Stimulated activated CD4-positive, alpha-beta T cell treated with anti-CD3 and anti-CD28 coated beads, TNF-alpha, amount 100 ng/mL, for 24 hours (primary cell): ENCODE measurements around the gene RGS10.
"Not testable (repeated sequence)": the region's sequence is repeated elsewhere in the genome, so short reads cannot be mapped to it uniquely, and the experiment has no call there.

Experiments
- DNase-seq, 3 experiments: peaks; one replicate each; pipeline ENCODE4 v3.0.0-alpha.2; 2020; ENCODE audit warnings: low read depth in 3 of 3

Gene RGS10, protein sequence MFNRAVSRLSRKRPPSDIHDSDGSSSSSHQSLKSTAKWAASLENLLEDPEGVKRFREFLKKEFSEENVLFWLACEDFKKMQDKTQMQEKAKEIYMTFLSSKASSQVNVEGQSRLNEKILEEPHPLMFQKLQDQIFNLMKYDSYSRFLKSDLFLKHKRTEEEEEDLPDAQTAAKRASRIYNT

DNA sequence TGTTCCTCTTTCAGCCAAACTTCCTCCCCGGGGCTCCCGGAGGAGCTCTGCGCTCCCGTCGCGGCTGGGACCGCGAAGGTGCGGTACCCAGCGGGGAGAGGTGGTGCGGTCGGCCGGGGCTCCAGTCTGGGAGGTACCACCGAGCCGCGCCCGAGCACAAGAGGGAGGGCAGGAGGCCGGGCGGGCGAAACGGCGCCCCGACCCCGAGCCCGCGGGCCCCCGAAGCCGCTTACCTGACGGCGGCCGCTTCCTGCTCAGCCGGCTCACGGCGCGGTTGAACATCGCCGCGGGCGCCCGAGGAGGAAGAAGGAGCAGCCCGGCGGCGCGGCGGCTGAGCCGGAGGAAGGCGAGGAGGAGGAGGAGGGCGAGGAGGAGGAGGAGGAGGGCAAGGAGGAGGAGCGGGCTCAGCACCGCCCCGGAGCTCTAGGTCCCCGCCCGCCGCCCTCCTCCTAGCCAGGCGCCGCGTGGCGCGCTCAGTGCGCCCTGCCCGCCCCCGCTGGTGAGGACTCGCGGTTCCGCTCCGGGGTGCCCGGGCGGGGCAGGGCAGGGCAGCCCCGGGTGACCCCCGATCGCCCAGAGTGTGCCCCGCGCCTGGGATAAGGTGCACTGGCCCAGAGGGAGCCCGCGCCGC, at the start of gene RGS10:
RGS10 (minus strand) TSS at position 363 of the 631 bp plus-strand sequence; CDS start at position 282, 81 bp downstream.
- peak; percentile 72 to 89 (median 78) for DNase-seq

DNA sequence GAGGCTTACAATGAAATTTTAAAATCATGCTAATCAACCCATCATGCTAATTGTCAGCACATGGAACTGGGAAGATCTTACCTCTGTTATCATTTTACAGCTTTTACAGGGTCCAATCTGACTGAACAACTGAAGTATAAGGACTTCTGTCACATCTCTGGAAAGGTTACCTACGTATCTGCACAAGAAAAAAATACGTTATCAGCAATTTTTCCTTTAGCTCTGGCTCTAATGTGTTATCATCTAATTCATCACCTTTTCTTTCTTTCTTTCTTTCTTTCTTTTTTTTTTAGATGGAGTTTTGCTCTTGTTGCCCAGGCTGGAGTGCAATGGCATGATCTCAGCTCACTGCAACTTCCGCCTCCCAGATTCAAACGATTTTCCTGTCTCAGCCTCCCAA, 45.6 kb upstream of the RGS10 start:
- DNase-seq, result no peak

DNA sequence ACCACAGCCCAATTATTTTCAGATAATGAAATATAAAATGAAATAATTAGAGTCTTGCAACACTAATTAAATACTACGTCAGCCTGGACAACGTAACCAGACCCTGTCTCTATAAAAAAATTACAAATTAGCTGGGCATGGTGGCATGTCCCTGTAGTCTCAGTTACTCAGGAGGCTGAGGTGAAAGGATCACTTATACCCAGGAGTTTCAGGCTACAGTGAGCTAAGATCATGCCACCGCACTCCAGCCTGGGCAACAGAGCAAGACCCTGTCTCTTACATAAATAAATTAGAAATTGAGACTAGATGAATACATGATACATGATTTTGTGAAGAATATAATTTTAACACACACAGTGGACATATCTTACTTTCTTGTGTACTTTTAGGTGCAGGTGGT, 35.8 kb upstream of the RGS10 start:
- DNase-seq, result no peak

DNA sequence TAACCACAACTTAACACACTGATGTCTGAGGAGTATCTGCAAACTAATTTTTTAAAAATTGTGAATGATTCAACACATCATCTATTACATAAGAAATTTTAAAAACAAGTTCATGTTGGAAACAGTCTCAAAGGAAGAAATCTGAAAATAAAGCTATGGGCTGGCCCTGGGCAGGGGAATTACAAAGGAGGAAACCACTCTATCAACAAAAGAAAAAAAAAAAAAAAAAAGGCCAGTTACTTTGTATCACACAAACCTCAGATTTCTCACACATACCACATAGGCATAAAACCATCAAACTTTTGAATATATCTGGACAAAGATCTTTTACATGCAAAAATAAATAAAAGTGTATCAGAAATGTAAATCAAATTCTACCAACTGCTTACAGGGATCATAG, 33.5 kb upstream of the RGS10 start:
- no peak for DNase-seq

DNA sequence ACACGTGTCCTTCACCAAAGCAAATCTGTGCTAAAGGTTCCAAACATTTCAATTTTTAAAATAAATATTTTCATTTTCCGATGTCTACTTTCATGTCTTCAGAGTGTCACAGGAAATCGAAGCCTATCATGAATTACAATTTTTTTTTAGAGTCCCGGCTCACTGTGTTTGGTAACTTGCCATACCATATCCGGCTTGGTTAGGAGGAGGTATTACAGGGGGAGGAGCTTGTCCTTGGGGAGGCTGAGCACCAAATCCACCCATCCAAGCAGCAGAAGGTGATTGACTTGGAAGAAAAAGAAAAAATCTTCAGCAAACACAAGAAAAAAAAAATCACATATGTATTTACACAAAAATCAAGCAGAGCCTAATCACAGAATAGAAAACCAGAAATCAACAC, 33.0 kb upstream of the RGS10 start:
- no peak for DNase-seq

DNA sequence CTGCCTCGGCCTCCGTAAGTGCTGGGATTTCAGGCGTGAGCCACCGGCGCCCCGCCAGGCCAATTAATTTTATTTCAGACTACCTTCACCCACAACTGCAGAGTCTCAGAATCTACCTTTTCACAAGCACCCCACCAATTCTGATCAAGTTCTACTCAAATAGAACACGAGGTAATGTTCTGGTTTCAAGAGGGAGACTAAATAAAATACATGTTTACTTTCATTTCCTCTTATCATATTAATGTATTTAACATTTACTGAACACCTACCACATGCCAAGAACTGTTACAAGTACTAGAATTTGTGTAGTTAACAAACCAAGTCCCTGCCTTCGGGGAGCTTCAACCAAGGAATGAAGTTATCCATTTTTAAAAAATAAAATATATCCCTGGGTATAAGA, 25.5 kb upstream of the RGS10 start:
- DNase-seq, result no peak

DNA sequence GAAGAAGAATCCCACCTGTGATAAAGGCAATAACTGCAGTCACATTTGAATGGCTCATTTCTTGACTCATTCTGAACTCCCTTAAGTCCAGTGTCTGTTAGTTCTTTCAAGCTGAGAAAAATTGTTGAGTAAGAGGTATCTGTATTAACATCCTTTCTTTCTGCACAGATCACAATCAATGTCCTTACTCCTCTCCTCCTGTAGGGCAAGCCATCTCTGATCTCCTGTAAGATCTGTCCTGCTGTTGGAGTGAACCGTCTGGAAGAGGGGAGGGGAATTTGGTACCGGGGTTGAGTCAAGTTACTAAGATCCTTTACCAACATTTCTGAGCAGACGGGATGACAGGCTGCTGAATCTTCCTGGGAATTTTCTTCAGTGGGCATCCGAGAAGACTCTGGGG, 19.6 kb upstream of the RGS10 start:
- DNase-seq, result no peak

DNA sequence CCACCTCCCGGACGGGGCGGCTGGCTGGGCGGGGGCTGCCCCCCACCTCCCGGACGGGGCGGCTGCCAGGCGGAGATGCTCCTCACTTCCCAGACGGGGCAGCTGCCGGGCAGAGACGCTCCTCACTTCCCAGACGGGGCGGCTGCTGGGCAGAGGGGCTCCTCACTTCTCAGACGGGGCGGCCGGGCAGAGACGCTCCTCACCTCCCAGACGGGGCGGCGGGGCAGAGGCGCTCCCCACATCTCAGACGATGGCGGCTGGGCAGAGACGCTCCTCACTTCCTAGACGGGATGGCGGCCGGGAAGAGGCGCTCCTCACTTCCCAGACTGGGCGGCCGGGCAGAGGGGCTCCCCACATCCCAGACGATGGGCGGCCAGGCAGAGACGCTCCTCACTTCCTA, 17.0 kb upstream of the RGS10 start:
- DNase-seq, result not testable (repeated sequence)

DNA sequence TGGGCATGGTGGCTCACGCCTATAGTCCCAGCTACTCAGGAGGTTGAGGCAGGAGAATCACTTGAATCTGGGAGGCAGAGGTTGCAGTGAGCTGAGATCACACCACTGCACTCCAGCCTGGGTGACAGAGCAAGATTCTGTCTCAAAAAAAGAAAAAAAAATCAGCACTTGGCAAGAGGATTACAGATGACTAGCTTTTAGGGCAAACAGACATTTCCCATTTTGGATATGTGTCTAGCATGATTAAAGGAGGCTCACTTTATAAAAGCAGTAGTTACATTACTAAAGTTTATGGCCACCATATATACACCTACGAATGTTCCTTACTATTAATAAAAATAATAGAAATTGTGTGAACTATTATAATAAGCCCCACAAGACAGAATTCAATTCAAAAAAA, 13.6 kb upstream of the RGS10 start:
- not testable (repeated sequence) for DNase-seq

DNA sequence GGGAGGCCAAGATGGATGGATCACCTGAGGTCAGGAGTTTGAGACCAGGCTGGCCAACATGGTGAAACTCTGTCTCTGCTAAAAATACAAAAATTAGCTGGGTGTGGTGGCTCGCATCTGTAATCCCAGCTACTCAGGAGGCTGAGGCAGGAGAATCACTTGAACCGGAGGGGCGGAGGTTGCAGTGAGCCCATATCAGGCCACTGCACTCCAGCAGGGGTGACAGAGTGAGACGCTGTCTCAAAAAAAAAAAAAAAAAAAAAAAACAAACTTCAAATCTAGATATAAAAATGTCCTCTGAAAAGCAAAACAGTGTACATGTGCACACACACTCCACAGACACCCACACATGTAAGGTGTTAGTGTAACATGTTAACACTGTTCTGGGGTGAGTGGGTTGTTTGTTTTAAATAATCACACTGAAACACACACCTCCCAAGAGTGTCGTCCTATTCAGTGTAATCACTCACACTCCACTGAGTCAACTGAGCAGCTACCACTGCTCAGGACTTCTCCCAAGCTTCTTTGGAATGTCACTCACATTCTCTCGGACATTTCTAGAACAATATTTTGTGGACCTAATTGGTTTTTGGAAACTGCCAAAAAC, 12.8 kb upstream of the RGS10 start:
- no peak for DNase-seq

DNA sequence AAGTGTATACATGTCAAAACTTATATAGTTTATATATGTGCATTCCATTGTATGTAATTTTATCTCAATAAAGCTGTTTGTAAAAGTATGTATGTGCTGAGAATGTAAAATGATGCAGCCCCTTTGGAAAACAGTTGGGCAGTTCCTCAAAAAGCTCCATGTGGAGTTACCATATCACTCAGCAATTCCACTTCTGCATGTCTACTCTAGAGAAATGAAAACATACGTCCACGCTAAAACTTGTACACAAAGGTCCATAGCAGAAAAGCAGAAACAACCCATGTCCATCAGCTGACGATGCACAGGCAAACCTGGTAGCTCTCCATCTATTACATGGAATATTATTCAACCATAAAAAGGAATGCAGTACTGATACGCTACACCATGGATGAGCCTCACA, 8.3 kb upstream of the RGS10 start:
- no peak for DNase-seq

DNA sequence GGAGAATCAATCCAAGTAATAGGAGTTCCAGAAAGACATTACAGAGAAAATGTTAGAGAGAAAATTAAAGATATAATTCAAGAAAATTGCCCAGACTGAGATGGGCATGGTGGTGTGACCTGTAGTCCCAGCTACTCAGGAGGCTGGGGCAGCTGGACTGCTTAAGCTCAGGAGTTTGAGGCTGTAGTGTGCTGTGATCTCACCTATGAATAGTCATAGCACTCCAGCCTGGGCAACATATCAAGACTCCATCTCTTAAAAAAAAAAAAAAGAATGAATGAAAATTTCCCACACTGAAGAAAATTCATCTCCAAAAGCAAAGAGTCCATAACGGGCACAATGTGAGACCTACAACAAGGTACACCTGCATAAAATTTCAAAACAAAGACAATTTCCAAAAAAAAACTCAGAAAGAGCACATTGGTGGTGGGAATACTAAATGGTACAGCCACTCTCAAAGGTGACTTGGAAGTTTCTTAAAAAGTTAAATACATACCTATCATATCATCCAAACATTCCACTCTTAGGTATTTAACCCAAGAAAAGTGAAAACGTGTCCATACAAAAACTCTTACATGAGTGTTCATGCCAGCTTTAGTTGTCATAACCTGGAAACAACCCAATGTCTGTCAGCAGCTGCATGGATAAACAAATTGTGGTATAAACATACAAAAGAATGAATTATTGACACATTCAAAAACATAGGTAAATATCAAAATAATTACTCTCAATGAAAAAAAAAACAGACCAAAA, 6.9 kb upstream of the RGS10 start:
- no peak for DNase-seq

DNA sequence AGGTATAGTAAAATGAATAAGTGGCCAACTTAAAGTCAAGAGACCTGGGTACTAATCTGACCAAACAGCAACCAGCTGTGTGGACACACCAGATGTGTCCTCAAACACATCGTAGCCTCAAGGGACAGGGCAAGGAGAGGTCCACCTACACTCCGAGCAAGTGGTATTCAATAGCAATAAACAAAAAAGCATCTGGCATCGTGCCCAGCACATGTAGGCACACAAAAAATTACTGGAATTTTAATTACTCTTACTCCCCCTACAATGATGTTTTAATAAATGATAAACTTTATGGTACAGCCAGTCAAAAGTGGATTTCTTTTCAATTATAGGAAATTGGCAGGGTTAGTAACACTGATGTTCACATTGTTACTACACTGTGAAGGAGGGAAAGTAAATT, 3.5 kb upstream of the RGS10 start:
- DNase-seq, result no peak

DNA sequence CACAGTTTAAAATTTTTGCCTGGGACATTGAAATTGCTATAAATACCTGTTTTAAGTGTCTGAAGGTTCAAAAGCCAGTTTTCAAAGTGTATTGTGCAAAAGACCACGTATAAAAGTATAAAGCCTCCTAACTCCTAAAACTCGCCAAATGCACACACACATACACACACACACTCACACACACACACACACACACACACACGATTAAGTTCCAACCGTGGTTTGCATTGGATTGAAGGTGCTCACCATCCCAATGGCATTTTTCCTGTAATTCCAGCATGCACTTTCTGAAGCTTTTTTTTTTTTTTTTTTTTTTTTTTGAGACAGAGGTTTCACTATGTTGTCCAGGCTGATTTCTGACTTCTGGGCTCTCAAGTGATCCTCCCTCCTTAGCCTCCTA, 2.8 kb upstream of the RGS10 start:
- DNase-seq, result no peak

DNA sequence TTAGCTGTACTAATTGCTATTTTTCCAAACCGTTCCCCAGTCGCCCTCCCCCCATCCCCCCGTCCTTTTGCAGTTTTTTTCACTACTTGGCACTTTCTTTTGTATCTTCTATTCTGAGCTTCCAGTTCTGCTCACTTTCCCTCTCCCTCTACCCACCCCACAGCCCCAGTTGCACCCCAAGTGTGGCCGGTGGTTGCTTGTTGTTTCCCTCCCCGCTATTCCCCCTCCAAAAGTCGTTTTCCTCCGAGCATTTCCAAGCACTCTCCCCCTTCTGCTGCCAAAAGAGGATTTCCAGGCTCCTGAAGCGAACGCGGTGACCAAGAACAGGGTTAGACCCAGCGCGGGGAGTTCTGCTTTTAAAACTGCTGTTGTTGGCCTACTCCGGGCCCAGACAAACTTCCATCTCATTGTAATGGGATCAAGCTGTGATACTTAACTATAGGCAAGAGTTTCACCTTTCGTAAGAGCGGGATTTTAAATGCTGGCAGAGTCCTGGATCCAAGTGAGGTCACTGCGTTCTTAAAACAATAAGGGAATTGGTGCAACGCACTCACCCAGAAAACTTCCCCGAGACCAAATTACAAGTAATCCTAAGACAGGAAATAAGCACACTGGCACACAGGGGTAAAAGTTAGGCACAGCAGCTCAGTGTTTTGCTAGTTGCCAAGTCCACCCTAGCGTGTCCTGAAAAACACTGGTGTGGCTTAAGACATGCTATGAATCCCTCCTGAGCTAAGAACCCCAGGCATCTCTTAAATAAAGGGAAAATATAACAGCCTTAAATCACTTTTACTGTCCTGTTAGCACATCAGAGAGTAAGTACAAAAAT, 1.5 kb upstream of the RGS10 start:
- DNase-seq, result no peak

DNA sequence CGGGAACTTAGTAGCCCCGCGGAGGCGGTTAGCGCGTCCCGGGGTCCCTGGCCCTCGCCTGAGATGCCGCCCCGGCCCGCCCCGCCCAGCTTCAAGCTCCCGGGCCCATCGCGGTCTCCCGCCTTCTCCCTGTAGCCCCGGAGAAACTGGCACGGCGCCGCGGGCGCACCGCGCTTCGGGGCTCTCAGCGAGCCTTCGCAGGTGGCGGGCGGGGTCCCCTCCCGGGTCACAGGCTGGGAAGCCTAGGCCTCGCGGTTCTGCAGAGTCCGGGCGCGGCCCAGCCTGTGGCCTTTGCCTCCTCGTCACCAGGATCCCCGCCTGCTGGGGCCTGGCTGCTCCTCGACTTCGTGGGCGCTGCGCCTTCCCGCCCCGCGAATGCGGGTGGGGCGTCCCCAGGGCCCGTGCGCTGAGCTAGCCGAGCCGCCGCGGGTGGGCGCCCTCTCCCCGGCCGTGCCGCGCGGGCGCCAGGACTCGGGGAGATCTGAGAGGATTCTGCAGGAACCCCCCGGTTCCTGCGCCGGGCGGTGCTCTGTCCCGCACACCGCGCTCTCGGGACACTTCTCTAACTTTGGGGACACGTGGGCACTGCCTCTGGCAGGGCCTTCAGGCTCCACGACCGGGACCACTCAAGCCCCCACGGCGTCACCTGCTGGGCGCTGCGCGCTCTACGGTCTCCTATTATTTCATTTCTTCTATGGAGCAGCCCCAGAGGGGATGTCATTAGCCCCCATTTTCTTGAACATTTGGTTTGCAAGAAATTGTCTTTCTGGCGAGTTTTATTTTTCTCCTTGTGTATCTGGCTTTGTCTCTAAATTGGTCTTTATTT, 682 bp upstream of the RGS10 start:
- DNase-seq, result peak; percentile 44 to 64 (median 45)

DNA sequence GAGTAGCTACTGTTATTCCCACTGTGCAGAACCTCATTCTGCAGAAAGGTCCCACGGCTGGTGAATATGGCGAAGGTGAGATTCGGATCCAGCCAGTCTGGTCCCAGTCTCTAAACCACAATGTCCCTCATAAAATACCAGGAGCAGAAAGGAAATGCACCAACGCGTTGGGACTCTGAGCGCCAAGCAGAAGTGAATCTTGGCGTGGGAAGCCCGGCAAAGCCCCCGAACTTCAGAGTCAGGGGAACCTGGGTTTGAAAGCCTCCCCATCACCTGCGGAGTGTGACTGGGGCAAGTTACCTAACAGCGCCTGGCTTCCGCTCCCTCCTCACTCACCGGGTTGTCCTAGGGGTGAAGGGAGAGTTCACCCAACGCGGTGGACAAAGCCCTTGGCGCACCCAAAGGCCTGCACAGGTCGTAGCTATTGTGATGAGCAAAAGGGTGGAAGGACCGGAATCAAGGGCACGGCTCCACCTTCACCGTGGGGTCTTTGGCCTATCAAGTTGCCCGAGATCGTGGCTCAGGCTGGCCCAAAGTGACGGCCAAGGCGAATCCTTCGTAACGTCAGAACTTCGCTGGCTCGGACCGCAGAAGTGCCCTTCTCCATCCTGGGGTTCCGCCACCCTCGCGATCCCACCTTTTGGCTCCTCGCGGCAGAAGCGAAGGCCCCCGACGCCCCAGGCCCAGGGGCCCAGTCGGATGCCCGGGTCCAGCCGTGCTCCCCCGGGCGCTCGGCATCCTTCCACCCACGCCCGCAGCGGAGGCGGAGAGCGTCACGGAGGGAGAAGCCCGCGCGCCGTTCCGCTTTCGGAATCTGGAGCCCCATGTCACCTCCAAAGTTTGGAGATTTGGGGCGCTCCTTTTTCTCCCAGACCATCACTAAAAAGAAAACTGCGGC, 811 bp downstream of the RGS10 start:
- peak; percentile 41 to 71 (median 41) for DNase-seq

DNA sequence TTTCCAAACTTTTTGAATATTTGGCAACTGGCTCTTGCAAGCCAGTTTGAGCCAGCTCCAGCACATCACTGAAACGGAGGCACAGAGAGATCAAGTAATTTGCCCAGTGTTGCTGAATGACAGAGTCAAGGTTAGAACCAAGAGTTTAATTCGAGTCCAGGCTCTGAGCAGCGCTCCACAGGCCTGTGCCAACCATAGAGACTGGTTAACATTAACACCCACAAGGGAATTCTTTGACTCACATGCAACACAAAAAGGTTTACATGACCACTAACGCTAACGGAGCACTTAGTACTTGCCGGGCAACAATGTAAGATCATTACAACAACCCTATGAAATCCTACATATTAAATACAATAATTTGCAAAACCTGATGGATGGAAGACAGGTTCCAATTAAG, 1.5 kb downstream of the RGS10 start:
- DNase-seq, result no peak

DNA sequence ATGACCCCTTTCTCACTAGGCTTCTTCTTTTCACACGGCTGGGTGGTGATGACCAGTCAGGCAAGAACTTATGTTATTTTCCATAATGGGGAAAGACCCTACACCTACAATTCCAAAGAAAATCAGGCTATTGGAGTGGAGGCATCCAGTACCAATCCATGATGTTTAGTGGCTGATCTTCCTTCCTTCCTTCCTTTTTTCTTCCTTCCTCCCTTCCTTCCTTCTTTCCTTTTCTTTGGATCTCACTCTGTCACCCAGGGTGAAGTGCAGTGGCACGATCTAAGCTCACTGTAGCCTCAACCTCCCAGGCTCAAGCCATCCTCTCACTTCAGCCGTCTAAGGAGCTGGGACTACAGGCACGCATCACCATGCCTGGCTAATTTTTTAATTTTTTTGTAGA, 2.5 kb downstream of the RGS10 start:
- DNase-seq, result no peak

DNA sequence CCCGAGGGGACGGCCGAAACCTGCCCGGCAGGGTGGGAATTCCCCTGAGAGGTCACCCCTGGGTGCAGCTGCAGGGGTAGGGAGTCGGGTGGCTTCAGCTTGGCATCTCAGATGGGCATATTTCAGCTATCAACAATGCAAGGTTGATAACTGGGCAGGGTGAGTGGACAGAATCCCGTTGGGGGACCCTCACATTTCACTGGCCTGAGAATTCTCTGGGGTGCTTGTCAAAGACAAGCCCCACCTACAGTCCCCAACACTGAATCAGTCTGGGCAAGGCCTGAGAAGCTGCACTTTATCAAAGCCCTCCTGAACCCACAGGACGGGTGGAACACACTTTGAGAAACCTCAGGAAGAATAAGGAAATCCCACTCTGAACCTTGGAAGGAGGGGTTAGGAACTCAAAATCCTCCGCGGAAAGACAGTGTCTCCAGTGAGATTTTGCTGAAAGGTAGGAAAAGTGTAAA, 3.1 kb downstream of the RGS10 start:
- no peak for DNase-seq
